Neural cell (in vitro differentiated cells): ENCODE results near the gene CYB5A. TPM values are rescaled to one million over a fixed set of nuclear protein-coding genes. Genes with fewer than 3 reads are reported as not detected.

Experiments used
- H2AFZ ChIP-seq: fragments of 200-600, 300-800 bp; sonication (generic), shearing (Covaris generic); 2 replicates; pipeline ENCODE4 v1.6.0; 2014; ENCODE audit warnings: low read depth, mild to moderate bottlenecking, antibody characterized with exemption, low read length, moderate library complexity
- H3F3A ChIP-seq: fragments of 200-600 bp; shearing (Covaris generic); 2 replicates; pipeline ENCODE4 v1.6.1; 2016; ENCODE audit warnings: mild to moderate bottlenecking, moderate library complexity, mixed read lengths, antibody characterized with exemption, low read length; ENCODE audit not compliant: insufficient read depth, poor library complexity, severe bottlenecking
- H3K27ac ChIP-seq: fragments of 200-600, 300-800 bp; sonication (generic), shearing (Covaris generic); 2 replicates; pipeline ENCODE4 v1.5.1; 2014; ENCODE audit warnings: mild to moderate bottlenecking, low read length, moderate library complexity
- H3K27me3 ChIP-seq: fragments of 300-800, 200-600 bp; sonication (generic), shearing (Covaris generic); 2 replicates; pipeline ENCODE4 v1.6.0; 2014; ENCODE audit warnings: mild to moderate bottlenecking, low read depth, low read length, moderate library complexity; ENCODE audit not compliant: insufficient read depth
- H3K36me3 ChIP-seq: fragments of 300-800, 200-600 bp; sonication (generic), shearing (Covaris generic); 2 replicates; pipeline ENCODE4 v1.5.1; 2014; ENCODE audit warnings: mild to moderate bottlenecking, antibody characterized with exemption, low read length, moderate library complexity; ENCODE audit not compliant: insufficient read depth
- H3K4me2 ChIP-seq: fragments of 300-800, 200-600 bp; sonication (generic), shearing (Covaris generic); 2 replicates; pipeline ENCODE4 v1.6.0; 2014; ENCODE audit warnings: mild to moderate bottlenecking, low read length
- H3K4me3 ChIP-seq: fragments of 300-800, 200-600 bp; sonication (generic), shearing (Covaris generic); 2 replicates; pipeline ENCODE4 v1.5.1; 2014; ENCODE audit warnings: mild to moderate bottlenecking, low read length, moderate library complexity
- H3K79me2 ChIP-seq: fragments of 200-600 bp; shearing (Covaris generic); replicated peaks from 2 replicates; pipeline ENCODE4 v1.6.0; 2014; ENCODE audit warnings: mild to moderate bottlenecking, low read length, moderate library complexity; ENCODE audit not compliant: insufficient read depth
- H3K9ac ChIP-seq: fragments of 300-800, 200-600 bp; sonication (generic), shearing (Covaris generic); 2 replicates; pipeline ENCODE4 v1.6.1; 2016; ENCODE audit warnings: mild to moderate bottlenecking, low read length, mixed read lengths
- H3K9me2 ChIP-seq: fragments of 200-600 bp; shearing (Covaris generic); 2 replicates; pipeline ENCODE4 v1.6.1; 2016; ENCODE audit warnings: mild to moderate bottlenecking, low read length, mixed read lengths; ENCODE audit not compliant: insufficient read depth
- H3K9me3 ChIP-seq: fragments of 200-600, 300-800 bp; sonication (generic), shearing (Covaris generic); 2 replicates; pipeline ENCODE4 v1.6.1; 2016; ENCODE audit warnings: mild to moderate bottlenecking, mixed run types, low read length, moderate library complexity, mixed read lengths
- H4K20me1 ChIP-seq: fragments of 200-600 bp; shearing (Covaris generic); 2 replicates; pipeline ENCODE4 v1.6.1; 2016; ENCODE audit warnings: mild to moderate bottlenecking, mixed run types; ENCODE audit not compliant: insufficient read depth
- EP300 ChIP-seq: fragments of 450-650 bp; conservative IDR thresholded peaks from 2 replicates; pipeline ENCODE4 v1.6.1; 2014; ENCODE audit warnings: antibody characterized with exemption, mild to moderate bottlenecking, moderate library complexity; ENCODE audit not compliant: poor library complexity, severe bottlenecking
- MXI1 ChIP-seq: fragments of 450-650 bp; conservative IDR thresholded peaks from 2 replicates; pipeline ENCODE4 v1.6.1; 2014; ENCODE audit warnings: antibody characterized with exemption, mild to moderate bottlenecking; ENCODE audit not compliant: poor library complexity, severe bottlenecking
- POLR2AphosphoS5 ChIP-seq: IDR thresholded peaks from 2 replicates; pipeline ENCODE4 v1.6.1; 2012
- RAD21 ChIP-seq: fragments of 450-650 bp; conservative IDR thresholded peaks from 2 replicates; pipeline ENCODE4 v1.6.1; 2014; ENCODE audit warnings: antibody characterized with exemption, mild to moderate bottlenecking, moderate library complexity
- SMC3 ChIP-seq: fragments of 450-650 bp; conservative IDR thresholded peaks from 2 replicates; pipeline ENCODE4 v1.6.1; 2014; ENCODE audit warnings: antibody characterized with exemption, mild to moderate bottlenecking, moderate library complexity; ENCODE audit not compliant: poor library complexity
- TAF1 ChIP-seq: IDR thresholded peaks from 2 replicates; pipeline ENCODE4 v1.6.1; 2012; ENCODE audit warnings: low read depth
- polyA plus RNA-seq: library from polyadenylated mRNA; depleted of rRNA; stranded (reverse); fragments of >200 nt; gene quantifications from 2 replicates; pipeline ENCODE4 v1.2.3, GENCODE V29; 2014
- TF ChIP-seq, protein P1 (sequence below): fragments of 450-650 bp; IDR thresholded peaks from 2 replicates; pipeline ENCODE4 v1.5.1; 2014; ENCODE audit warnings: antibody characterized with exemption, mild to moderate bottlenecking, moderate library complexity; ENCODE audit not compliant: poor library complexity, severe bottlenecking
- TF ChIP-seq, protein P2 (sequence below): IDR thresholded peaks from 2 replicates; pipeline ENCODE4 v1.6.1; 2012; ENCODE audit warnings: borderline replicate concordance

CYB5A gene
- polyA plus RNA-seq, 1 donor from 2014 or later, result 35.4 TPM

- H3K79me2 ChIP-seq, result no peaks in the 10 kb centered on the region
- H3K4me2 ChIP-seq, result no peak overlapping the region
- H3K4me3 ChIP-seq, result no peak overlapping the region
These were observed 1.7 kb downstream of the CYB5A start for GRCh38 chr18:74290021-74290420.

GRCh38 chr18:74289137-74289536 lies 2.6 kb downstream of the CYB5A start:
- H3K9ac ChIP-seq, result no peak overlapping the region
- no peaks in the 10 kb centered on the region for H3F3A ChIP-seq
- H4K20me1 ChIP-seq, result no peaks in the 10 kb centered on the region
- H3K4me2 ChIP-seq, result no peak overlapping the region
- H3K27ac ChIP-seq, result no peak overlapping the region
- TF ChIP-seq, protein P1, sequence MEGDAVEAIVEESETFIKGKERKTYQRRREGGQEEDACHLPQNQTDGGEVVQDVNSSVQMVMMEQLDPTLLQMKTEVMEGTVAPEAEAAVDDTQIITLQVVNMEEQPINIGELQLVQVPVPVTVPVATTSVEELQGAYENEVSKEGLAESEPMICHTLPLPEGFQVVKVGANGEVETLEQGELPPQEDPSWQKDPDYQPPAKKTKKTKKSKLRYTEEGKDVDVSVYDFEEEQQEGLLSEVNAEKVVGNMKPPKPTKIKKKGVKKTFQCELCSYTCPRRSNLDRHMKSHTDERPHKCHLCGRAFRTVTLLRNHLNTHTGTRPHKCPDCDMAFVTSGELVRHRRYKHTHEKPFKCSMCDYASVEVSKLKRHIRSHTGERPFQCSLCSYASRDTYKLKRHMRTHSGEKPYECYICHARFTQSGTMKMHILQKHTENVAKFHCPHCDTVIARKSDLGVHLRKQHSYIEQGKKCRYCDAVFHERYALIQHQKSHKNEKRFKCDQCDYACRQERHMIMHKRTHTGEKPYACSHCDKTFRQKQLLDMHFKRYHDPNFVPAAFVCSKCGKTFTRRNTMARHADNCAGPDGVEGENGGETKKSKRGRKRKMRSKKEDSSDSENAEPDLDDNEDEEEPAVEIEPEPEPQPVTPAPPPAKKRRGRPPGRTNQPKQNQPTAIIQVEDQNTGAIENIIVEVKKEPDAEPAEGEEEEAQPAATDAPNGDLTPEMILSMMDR, result no peak
- no peak for TF ChIP-seq MXI1
- TF ChIP-seq, protein P2, sequence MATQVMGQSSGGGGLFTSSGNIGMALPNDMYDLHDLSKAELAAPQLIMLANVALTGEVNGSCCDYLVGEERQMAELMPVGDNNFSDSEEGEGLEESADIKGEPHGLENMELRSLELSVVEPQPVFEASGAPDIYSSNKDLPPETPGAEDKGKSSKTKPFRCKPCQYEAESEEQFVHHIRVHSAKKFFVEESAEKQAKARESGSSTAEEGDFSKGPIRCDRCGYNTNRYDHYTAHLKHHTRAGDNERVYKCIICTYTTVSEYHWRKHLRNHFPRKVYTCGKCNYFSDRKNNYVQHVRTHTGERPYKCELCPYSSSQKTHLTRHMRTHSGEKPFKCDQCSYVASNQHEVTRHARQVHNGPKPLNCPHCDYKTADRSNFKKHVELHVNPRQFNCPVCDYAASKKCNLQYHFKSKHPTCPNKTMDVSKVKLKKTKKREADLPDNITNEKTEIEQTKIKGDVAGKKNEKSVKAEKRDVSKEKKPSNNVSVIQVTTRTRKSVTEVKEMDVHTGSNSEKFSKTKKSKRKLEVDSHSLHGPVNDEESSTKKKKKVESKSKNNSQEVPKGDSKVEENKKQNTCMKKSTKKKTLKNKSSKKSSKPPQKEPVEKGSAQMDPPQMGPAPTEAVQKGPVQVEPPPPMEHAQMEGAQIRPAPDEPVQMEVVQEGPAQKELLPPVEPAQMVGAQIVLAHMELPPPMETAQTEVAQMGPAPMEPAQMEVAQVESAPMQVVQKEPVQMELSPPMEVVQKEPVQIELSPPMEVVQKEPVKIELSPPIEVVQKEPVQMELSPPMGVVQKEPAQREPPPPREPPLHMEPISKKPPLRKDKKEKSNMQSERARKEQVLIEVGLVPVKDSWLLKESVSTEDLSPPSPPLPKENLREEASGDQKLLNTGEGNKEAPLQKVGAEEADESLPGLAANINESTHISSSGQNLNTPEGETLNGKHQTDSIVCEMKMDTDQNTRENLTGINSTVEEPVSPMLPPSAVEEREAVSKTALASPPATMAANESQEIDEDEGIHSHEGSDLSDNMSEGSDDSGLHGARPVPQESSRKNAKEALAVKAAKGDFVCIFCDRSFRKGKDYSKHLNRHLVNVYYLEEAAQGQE, result no peak
- no peaks in the 10 kb centered on the region for H3K36me3 ChIP-seq
- no peak overlapping the region for H2AFZ ChIP-seq
- H3K4me3 ChIP-seq, result no peak overlapping the region
- H3K79me2 ChIP-seq, result no peaks in the 10 kb centered on the region
- H3K9me3 ChIP-seq, result no peaks in the 10 kb centered on the region
- no peaks in the 10 kb centered on the region for H3K27me3 ChIP-seq
- no peaks in the 10 kb centered on the region for H3K9me2 ChIP-seq

More at GRCh38 chr18:74290021-74290420, 1.7 kb downstream of the CYB5A start:
- H3K9ac ChIP-seq, result no peak overlapping the region
- H3K9me3 ChIP-seq, result no peaks in the 10 kb centered on the region
- TF ChIP-seq, protein P1, result no peak
- TF ChIP-seq EP300, result no peak
- TF ChIP-seq SMC3, result no peak
- TF ChIP-seq POLR2AphosphoS5, result no peak
- TF ChIP-seq TAF1, result no peak
- TF ChIP-seq MXI1, result no peak
- no peak for TF ChIP-seq RAD21
- H3F3A ChIP-seq, result no peaks in the 10 kb centered on the region
- no peaks in the 10 kb centered on the region for H3K9me2 ChIP-seq
- no peak overlapping the region for H3K27ac ChIP-seq
- H3K36me3 ChIP-seq, result no peaks in the 10 kb centered on the region
- no peaks in the 10 kb centered on the region for H3K27me3 ChIP-seq
- no peak overlapping the region for H2AFZ ChIP-seq
- no peaks in the 10 kb centered on the region for H4K20me1 ChIP-seq
